Measurements from ENCODE around the gene NXPE3. TPM values are rescaled to one million over a fixed set of nuclear protein-coding genes. Genes with fewer than 3 reads are reported as not detected.

NXPE3 gene
- total RNA-seq, 4 donors from 2014 or later = 2.0 to 5.6 (median 2.7) TPM

DNA sequence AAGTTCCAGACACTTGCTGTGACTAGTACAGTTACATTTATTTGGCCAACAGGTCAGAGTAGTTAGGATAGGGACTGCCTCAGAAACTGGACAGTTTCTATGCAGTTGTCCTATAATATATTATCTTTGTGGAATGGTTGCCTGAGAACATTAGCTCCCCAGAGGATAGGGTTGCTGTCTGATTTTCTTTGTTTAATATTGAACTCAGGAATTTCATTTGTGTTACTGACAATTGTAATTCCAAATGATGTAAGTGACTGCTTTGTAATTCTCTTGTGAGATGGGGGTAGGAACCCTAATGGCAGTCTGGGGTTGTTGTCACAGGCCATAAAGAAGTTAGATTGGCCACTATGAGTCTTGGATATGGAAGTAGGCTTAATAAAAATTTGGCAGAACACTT lies 2.2 kb downstream of the NXPE3 start:
- DNase-seq (ENCODE audit: low spot score in 2 of 2) = no peak
- H3K4me3 ChIP-seq (ENCODE audit: low read depth, poor library complexity, severe bottlenecking) = no peak overlapping the region
- TF ChIP-seq POLR2A (IDR thresholded peaks at IDR 0.05) (no peak), CTCF (IDR thresholded peaks at IDR 0.05) (no peak)
- intact Hi-C loops (cut with DNase I; ENCODE audit: low total_unique reads) = no loop called here

DNA sequence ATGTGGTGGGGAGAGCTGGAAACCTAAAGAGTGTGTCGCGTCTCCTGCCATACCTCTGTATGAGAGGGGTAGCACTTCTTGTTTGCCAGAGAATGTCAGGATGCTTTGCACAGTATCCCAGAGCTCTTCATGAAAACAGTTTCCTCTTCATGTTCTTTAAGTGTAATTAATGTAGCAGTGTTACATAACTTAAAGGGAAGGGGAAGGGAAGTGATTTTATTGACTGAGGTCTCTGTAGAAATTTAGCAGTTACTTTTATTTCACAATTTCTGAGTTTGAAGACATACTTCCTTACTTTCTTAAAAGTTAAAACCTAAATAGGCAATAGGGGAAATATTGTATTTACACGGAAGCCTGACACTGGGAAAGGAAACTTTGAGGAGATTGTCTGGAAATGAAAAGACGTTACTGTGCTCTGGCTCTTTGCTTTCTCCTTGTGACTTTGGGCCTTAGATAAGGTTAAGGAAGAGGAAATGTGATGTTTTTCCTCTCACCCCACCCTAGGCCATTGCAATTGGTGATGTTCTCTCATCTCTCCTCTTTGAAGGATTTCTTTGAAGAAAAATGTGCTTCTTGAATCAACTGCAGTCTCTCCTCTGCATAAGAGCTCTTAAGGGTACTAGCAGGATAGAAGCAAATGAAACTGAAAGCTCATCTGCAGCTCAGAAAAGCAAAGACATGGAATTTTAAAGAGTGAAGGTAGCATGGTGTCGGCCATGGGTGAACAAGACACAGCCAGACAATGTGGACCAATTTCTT lies 6.0 kb downstream of the NXPE3 start:
- 78 to 86% methylated on average over 5 of the region's 5 CpGs for whole genome bisulfite sequencing, 2 donors
- intact Hi-C loops (cut with DNase I; ENCODE audit: low total_unique reads) = no loop called here
- no peak for DNase-seq (ENCODE audit: low spot score in 2 of 2)
- no peak for TF ChIP-seq CTCF (IDR thresholded peaks at IDR 0.05)
- no peak overlapping the region for H3K4me3 ChIP-seq (ENCODE audit: low read depth, poor library complexity, severe bottlenecking)

GRCh38 chr3:101791778-101792177 lies 12.8 kb downstream of the NXPE3 start:
- DNase-seq (ENCODE audit: low spot score in 2 of 2) = no peak
- intact Hi-C loops (cut with DNase I; ENCODE audit: low total_unique reads) = no loop called here
- TF ChIP-seq POLR2A (IDR thresholded peaks at IDR 0.05) = no peak
- no peak for TF ChIP-seq CTCF (IDR thresholded peaks at IDR 0.05)
- H3K4me3 ChIP-seq (ENCODE audit: low read depth, poor library complexity, severe bottlenecking) = no peak overlapping the region
- 88 to 95% methylated on average over 4 of the region's 4 CpGs for WGBS, 2 donors

- no peak for DNase-seq (ENCODE audit: low spot score in 2 of 2)
- intact Hi-C loops (cut with DNase I; ENCODE audit: low total_unique reads) = no loop called here
- 94 to 100% methylated on average over 3 of the region's 3 CpGs for WGBS, 2 donors
- H3K4me3 ChIP-seq (ENCODE audit: low read depth, poor library complexity, severe bottlenecking) = no peak overlapping the region
- no peak for TF ChIP-seq POLR2A (IDR thresholded peaks at IDR 0.05)
- no peak for TF ChIP-seq CTCF (IDR thresholded peaks at IDR 0.05)
These were observed 17.2 kb downstream of the NXPE3 start for GRCh38 chr3:101796077-101796680.

- no peak for DNase-seq (ENCODE audit: low spot score in 2 of 2)
- intact Hi-C loops (cut with DNase I; ENCODE audit: low total_unique reads) = no loop called here
- TF ChIP-seq CTCF (IDR thresholded peaks at IDR 0.05) = no peak
- TF ChIP-seq POLR2A (IDR thresholded peaks at IDR 0.05) = no peak
- no peak overlapping the region for H3K4me3 ChIP-seq (ENCODE audit: low read depth, poor library complexity, severe bottlenecking)
- WGBS, 2 donors = 85 to 89% methylated on average over 4 of the region's 4 CpGs
These were observed 22.2 kb downstream of the NXPE3 start for GRCh38 chr3:101801174-101801573.
